Measurements from ENCODE around the gene FGFR4.

The FGFR4 gene

GRCh38 chr5:177085985-177086653 lies 596 bp upstream of the FGFR4 start:
- no peak for DNase-seq (ENCODE audit: low spot score)

- DNase-seq (ENCODE audit: low spot score) = no peak
Observed at GRCh38 chr5:177087398-177088005, 787 bp downstream of the FGFR4 start.

GRCh38 chr5:177089127-177089526 lies 2.4 kb downstream of the FGFR4 start:
- peak; percentile 33 for DNase-seq (ENCODE audit: low spot score)

GRCh38 chr5:177089825-177090641 lies 3.3 kb downstream of the FGFR4 start:
- DNase-seq (ENCODE audit: low spot score) = no peak

- DNase-seq (ENCODE audit: low spot score) = no peak
Observed at GRCh38 chr5:177090813-177091212, 4.1 kb downstream of the FGFR4 start.

- DNase-seq (ENCODE audit: low spot score) = no peak
Observed at GRCh38 chr5:177091232-177091631, 4.5 kb downstream of the FGFR4 start.

- no peak for DNase-seq (ENCODE audit: low spot score)
Observed at GRCh38 chr5:177092178-177093081, 5.7 kb downstream of the FGFR4 start.

- no peak for DNase-seq (ENCODE audit: low spot score)
Observed at GRCh38 chr5:177093082-177093712, 6.5 kb downstream of the FGFR4 start.

- DNase-seq (ENCODE audit: low spot score) = no peak
Observed at GRCh38 chr5:177093803-177094202, 7.1 kb downstream of the FGFR4 start.

GRCh38 chr5:177094224-177095087 lies 7.7 kb downstream of the FGFR4 start:
- DNase-seq (ENCODE audit: low spot score) = no peak

- DNase-seq (ENCODE audit: low spot score) = no peak
Observed at GRCh38 chr5:177095088-177095669, 8.5 kb downstream of the FGFR4 start.

- DNase-seq (ENCODE audit: low spot score) = no peak
Observed at GRCh38 chr5:177096162-177097015, 9.7 kb downstream of the FGFR4 start.

- no peak for DNase-seq (ENCODE audit: low spot score)
Observed at GRCh38 chr5:177097016-177097985, 10.6 kb downstream of the FGFR4 start.

GRCh38 chr5:177098120-177098469 lies 11.4 kb downstream of the FGFR4 start:
- no peak for DNase-seq (ENCODE audit: low spot score)

GRCh38 chr5:177098470-177099141 lies 11.9 kb downstream of the FGFR4 start:
- peak; percentile 59 for DNase-seq (ENCODE audit: low spot score)

- no peak for DNase-seq (ENCODE audit: low spot score)
Observed at GRCh38 chr5:177099422-177100093, 12.8 kb downstream of the FGFR4 start.

- DNase-seq (ENCODE audit: low spot score) = peak; percentile 42
Observed at GRCh38 chr5:177100714-177101121, 14.0 kb downstream of the FGFR4 start.

Data from GM03348 (cell line).